Left ventricle myocardium inferior (tissue), 1 donor: ENCODE results near the gene FAM89A. TPM values are rescaled to one million over a fixed set of nuclear protein-coding genes. Genes with fewer than 3 reads are reported as not detected.

ENCODE experiments used
- DNase-seq: peaks from one replicate; pipeline ENCODE4 v3.0.0-alpha.2; 2020
- H3K27ac ChIP-seq: fragments of 200-600 bp; replicated peaks from 2 replicates; pipeline ENCODE4 v1.8.0; 2021
- H3K27me3 ChIP-seq: fragments of 200-600 bp; 2 replicates; pipeline ENCODE4 v1.8.0; 2021; ENCODE audit warnings: low read depth
- H3K36me3 ChIP-seq: fragments of 200-600 bp; 2 replicates; pipeline ENCODE4 v1.8.0; 2021
- H3K4me1 ChIP-seq: fragments of 200-600 bp; 2 replicates; pipeline ENCODE4 v1.8.0; 2021
- H3K4me3 ChIP-seq: fragments of 200-600 bp; 2 replicates; pipeline ENCODE4 v1.8.0; 2021; ENCODE audit warnings: mild to moderate bottlenecking, moderate library complexity
- H3K9me3 ChIP-seq: fragments of 200-600 bp; replicated peaks from 2 replicates; pipeline ENCODE4 v1.8.0; 2021
- intact Hi-C: fragments of 100-400 bp; cut with micrococcal nuclease; formaldehyde crosslinking; loops from one replicate; pipeline ENCODE4 v1.11.0; 2022
- total RNA-seq: library from RNA; stranded (reverse); fragmentation: NEBNext Ultra II Directional; extraction: Animal tissue kit (Norgen Biotek cat#: 25700); gene quantifications from one replicate; pipeline ENCODE4 v1.2.1, GENCODE V29; 2021
- TF ChIP-seq, protein P1 (sequence below): fragments of 200-600 bp; IDR thresholded peaks from 2 replicates; pipeline ENCODE4 v1.8.0; 2021; ENCODE audit warnings: antibody characterized with exemption, mild to moderate bottlenecking, borderline replicate concordance
- donor health status: DM: no; HTN: yes; CAD: no; lungs with severe emphysema.

FAM89A gene
- total RNA-seq, 1 donor from 2014 or later: 6.5 TPM

- intact Hi-C loops: no loop called here
- Histone ChIP-seq H3K27ac (peak overlapping the region; percentile 87), H3K4me3 (peak overlapping the region; percentile 23), H3K4me1 (peaks cover 21% of the 10 kb centered on the region), H3K36me3 (peaks cover 10% of the 10 kb centered on the region), H3K27me3 (no peaks in the 10 kb centered on the region), H3K9me3 (no peaks in the 10 kb centered on the region)
- no peak for DNase-seq
- TF ChIP-seq, protein P1, sequence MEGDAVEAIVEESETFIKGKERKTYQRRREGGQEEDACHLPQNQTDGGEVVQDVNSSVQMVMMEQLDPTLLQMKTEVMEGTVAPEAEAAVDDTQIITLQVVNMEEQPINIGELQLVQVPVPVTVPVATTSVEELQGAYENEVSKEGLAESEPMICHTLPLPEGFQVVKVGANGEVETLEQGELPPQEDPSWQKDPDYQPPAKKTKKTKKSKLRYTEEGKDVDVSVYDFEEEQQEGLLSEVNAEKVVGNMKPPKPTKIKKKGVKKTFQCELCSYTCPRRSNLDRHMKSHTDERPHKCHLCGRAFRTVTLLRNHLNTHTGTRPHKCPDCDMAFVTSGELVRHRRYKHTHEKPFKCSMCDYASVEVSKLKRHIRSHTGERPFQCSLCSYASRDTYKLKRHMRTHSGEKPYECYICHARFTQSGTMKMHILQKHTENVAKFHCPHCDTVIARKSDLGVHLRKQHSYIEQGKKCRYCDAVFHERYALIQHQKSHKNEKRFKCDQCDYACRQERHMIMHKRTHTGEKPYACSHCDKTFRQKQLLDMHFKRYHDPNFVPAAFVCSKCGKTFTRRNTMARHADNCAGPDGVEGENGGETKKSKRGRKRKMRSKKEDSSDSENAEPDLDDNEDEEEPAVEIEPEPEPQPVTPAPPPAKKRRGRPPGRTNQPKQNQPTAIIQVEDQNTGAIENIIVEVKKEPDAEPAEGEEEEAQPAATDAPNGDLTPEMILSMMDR: no peak
Observed at GRCh38 chr1:231021540-231022031, 18.5 kb downstream of the FAM89A start.

GRCh38 chr1:231020816-231021215, 19.2 kb downstream of the FAM89A start:
- peak overlapping the region; percentile 87 for H3K27ac ChIP-seq
- intact Hi-C loops: no loop called here
- TF ChIP-seq, protein P1: no peak
- H3K4me1 ChIP-seq: peaks cover 21% of the 10 kb centered on the region
- H3K4me3 ChIP-seq: peak overlapping the region; percentile 23
- peaks cover 10% of the 10 kb centered on the region for H3K36me3 ChIP-seq
- no peaks in the 10 kb centered on the region for H3K27me3 ChIP-seq
- no peaks in the 10 kb centered on the region for H3K9me3 ChIP-seq
- DNase-seq: no peak

- intact Hi-C loops: no loop called here
- Histone ChIP-seq H3K27me3 (no peaks in the 10 kb centered on the region), H3K4me1 (peaks cover 21% of the 10 kb centered on the region), H3K9me3 (no peaks in the 10 kb centered on the region), H3K4me3 (no peak overlapping the region), H3K36me3 (peaks cover 10% of the 10 kb centered on the region), H3K27ac (peak overlapping the region; percentile 87)
- TF ChIP-seq, protein P1: no peak
- DNase-seq: no peak
Observed at GRCh38 chr1:231020139-231020601, 19.9 kb downstream of the FAM89A start.

DNA sequence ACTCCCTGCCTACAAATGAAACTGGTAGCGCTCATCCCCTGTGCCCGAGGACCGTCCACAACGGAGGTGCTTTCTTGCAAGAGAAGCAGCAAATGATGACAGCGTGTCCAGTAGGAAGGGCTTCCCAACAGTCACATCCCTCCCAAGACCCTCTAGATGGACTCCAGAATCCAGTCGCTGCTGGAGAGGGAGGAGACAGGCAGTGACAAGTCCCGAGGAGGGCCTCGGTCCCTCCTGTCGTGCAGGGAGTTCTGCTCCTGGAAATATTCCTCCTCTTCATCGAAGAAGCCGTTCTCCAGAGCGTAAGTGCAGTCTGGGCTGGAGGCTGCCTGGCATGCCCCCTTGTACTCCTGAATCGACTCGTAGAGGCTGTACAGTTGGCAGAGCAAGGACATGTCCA, 20.3 kb downstream of the FAM89A start:
- no peak for DNase-seq
- H3K27ac ChIP-seq: peak overlapping the region; percentile 87
- TF ChIP-seq, protein P1: no peak
- intact Hi-C loops: no loop called here
- no peaks in the 10 kb centered on the region for H3K9me3 ChIP-seq
- H3K4me1 ChIP-seq: peaks cover 21% of the 10 kb centered on the region
- H3K36me3 ChIP-seq: peaks cover 10% of the 10 kb centered on the region
- no peak overlapping the region for H3K4me3 ChIP-seq
- H3K27me3 ChIP-seq: no peaks in the 10 kb centered on the region

GRCh38 chr1:231016966-231017365, 23.1 kb downstream of the FAM89A start:
- Histone ChIP-seq H3K4me1 (peaks cover 21% of the 10 kb centered on the region), H3K4me3 (no peak overlapping the region), H3K9me3 (no peaks in the 10 kb centered on the region), H3K27ac (no peak overlapping the region), H3K36me3 (peaks cover 10% of the 10 kb centered on the region), H3K27me3 (no peaks in the 10 kb centered on the region)
- TF ChIP-seq, protein P1: no peak
- DNase-seq: no peak
- intact Hi-C loops: no loop called here
